NCI-H2081 treated with DMSO at 0.1 percent for 48 hours (cell line): ENCODE data around the gene STK24.

Experiments used
- DNase-seq: peaks from one replicate; lab custom pipeline; 2025; lab: John Stamatoyannopoulos, UW

The STK24 gene

GRCh38 chr13:98450539-98451111, 126.3 kb downstream of the STK24 start:
- DNase-seq, result no peak

- no peak for DNase-seq
These were observed 126.9 kb downstream of the STK24 start for GRCh38 chr13:98450026-98450425.

GRCh38 chr13:98449273-98449672, 127.6 kb downstream of the STK24 start:
- no peak for DNase-seq

- no peak for DNase-seq
These were observed 128.3 kb downstream of the STK24 start for GRCh38 chr13:98448642-98448928.

- no peak for DNase-seq
These were observed 128.8 kb downstream of the STK24 start for GRCh38 chr13:98447881-98448641.

GRCh38 chr13:98447130-98447529, 129.8 kb downstream of the STK24 start:
- DNase-seq, result no peak

- no peak for DNase-seq
These were observed 130.7 kb downstream of the STK24 start for GRCh38 chr13:98446234-98446621.

GRCh38 chr13:98445340-98446233, 131.3 kb downstream of the STK24 start:
- DNase-seq, result no peak

- no peak for DNase-seq
These were observed 132.5 kb downstream of the STK24 start for GRCh38 chr13:98444381-98444780.

GRCh38 chr13:98443800-98444325, 133.0 kb downstream of the STK24 start:
- no peak for DNase-seq

- no peak for DNase-seq
These were observed 133.6 kb downstream of the STK24 start for GRCh38 chr13:98443329-98443728.

- DNase-seq, result no peak
These were observed 134.3 kb downstream of the STK24 start for GRCh38 chr13:98442391-98443230.

GRCh38 chr13:98441056-98441676, 135.7 kb downstream of the STK24 start:
- no peak for DNase-seq

GRCh38 chr13:98440390-98441055, 136.4 kb downstream of the STK24 start:
- DNase-seq, result no peak

GRCh38 chr13:98439896-98440295, 137.0 kb downstream of the STK24 start:
- DNase-seq, result no peak

GRCh38 chr13:98439126-98439828, 137.6 kb downstream of the STK24 start:
- no peak for DNase-seq

GRCh38 chr13:98438246-98439125, 138.4 kb downstream of the STK24 start:
- DNase-seq, result no peak

GRCh38 chr13:98436233-98436910, 140.5 kb downstream of the STK24 start:
- no peak for DNase-seq

GRCh38 chr13:98435376-98435775, 141.5 kb downstream of the STK24 start:
- no peak for DNase-seq
